ENCODE measurements around the gene WFDC10B.

The WFDC10B gene

DNA sequence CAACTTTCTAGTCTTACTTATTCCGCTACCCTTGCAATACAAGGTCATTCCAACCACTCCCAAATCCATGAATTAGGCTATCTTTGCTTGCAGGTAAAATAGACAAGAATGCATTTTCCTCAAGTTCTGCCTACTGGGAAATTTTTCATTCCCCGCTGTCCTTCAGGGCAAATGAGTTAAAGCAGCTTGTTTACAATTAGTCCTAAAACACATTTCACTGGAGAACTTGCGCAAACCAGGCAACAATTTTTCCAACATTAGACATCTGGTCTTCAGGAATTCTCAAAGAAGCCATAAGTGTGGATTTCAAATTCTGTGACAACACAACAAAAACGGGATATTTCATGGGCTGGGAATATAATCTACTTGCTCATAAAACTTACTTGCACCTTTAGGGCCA lies 37.8 kb upstream of the WFDC10B start:
- Histone ChIP-seq H3K4me3 (replicated peaks; ENCODE audit: insufficient read depth, low read length) (no peak overlapping the region), H3K27me3 (ENCODE audit: insufficient read depth, poor library complexity, severe bottlenecking) (peaks cover 9% of the 10 kb centered on the region), H3K27ac (replicated peaks) (no peak overlapping the region)
- TF ChIP-seq POLR2AphosphoS5 (IDR thresholded peaks at IDR 0.05; ENCODE audit: low read depth) (no peak), SPI1 (IDR thresholded peaks at IDR 0.05; ENCODE audit: borderline replicate concordance, low read depth) (no peak), GABPA (IDR thresholded peaks at IDR 0.05; ENCODE audit: low read depth) (no peak)
- TF ChIP-seq, protein P1, sequence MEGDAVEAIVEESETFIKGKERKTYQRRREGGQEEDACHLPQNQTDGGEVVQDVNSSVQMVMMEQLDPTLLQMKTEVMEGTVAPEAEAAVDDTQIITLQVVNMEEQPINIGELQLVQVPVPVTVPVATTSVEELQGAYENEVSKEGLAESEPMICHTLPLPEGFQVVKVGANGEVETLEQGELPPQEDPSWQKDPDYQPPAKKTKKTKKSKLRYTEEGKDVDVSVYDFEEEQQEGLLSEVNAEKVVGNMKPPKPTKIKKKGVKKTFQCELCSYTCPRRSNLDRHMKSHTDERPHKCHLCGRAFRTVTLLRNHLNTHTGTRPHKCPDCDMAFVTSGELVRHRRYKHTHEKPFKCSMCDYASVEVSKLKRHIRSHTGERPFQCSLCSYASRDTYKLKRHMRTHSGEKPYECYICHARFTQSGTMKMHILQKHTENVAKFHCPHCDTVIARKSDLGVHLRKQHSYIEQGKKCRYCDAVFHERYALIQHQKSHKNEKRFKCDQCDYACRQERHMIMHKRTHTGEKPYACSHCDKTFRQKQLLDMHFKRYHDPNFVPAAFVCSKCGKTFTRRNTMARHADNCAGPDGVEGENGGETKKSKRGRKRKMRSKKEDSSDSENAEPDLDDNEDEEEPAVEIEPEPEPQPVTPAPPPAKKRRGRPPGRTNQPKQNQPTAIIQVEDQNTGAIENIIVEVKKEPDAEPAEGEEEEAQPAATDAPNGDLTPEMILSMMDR (IDR thresholded peaks at IDR 0.05; ENCODE audit: insufficient read depth, low read length): no peak
- TF ChIP-seq, protein P2, sequence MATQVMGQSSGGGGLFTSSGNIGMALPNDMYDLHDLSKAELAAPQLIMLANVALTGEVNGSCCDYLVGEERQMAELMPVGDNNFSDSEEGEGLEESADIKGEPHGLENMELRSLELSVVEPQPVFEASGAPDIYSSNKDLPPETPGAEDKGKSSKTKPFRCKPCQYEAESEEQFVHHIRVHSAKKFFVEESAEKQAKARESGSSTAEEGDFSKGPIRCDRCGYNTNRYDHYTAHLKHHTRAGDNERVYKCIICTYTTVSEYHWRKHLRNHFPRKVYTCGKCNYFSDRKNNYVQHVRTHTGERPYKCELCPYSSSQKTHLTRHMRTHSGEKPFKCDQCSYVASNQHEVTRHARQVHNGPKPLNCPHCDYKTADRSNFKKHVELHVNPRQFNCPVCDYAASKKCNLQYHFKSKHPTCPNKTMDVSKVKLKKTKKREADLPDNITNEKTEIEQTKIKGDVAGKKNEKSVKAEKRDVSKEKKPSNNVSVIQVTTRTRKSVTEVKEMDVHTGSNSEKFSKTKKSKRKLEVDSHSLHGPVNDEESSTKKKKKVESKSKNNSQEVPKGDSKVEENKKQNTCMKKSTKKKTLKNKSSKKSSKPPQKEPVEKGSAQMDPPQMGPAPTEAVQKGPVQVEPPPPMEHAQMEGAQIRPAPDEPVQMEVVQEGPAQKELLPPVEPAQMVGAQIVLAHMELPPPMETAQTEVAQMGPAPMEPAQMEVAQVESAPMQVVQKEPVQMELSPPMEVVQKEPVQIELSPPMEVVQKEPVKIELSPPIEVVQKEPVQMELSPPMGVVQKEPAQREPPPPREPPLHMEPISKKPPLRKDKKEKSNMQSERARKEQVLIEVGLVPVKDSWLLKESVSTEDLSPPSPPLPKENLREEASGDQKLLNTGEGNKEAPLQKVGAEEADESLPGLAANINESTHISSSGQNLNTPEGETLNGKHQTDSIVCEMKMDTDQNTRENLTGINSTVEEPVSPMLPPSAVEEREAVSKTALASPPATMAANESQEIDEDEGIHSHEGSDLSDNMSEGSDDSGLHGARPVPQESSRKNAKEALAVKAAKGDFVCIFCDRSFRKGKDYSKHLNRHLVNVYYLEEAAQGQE (IDR thresholded peaks at IDR 0.05; ENCODE audit: insufficient replicate concordance, low read depth): no peak
- DNase-seq (ENCODE audit: low read depth in 1 of 2, low spot score in 1 of 2): no peak

DNA sequence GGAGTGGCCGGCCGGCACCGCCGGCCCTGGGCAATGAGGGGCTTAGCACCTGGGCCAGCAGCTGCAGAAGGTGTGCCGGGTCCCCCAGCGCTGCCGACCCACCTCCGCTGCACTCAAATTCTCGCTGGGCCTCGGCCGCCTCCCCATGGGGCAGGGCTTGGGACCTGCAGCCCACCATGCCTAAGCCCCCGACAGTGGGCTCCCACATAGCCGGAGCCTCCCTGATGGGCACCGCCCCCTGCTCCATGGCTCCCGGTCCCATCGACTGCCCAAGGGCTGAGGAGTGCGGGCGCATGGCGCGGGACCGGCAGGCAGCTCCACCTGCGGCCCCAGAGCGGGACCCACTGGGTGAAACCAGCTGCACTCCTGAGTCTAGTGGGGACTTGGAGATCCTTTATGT lies 31.2 kb upstream of the WFDC10B start:
- Histone ChIP-seq H3K4me3 (replicated peaks; ENCODE audit: insufficient read depth, low read length) (no peak overlapping the region), H3K27ac (replicated peaks) (no peak overlapping the region), H3K27me3 (ENCODE audit: insufficient read depth, poor library complexity, severe bottlenecking) (peaks cover 5% of the 10 kb centered on the region)
- no peak for TF ChIP-seq SPI1 (IDR thresholded peaks at IDR 0.05; ENCODE audit: borderline replicate concordance, low read depth)
- TF ChIP-seq, protein P2 (IDR thresholded peaks at IDR 0.05; ENCODE audit: insufficient replicate concordance, low read depth): no peak
- TF ChIP-seq, protein P1 (IDR thresholded peaks at IDR 0.05; ENCODE audit: insufficient read depth, low read length): no peak
- TF ChIP-seq GABPA (IDR thresholded peaks at IDR 0.05; ENCODE audit: low read depth): no peak
- no peak for TF ChIP-seq POLR2AphosphoS5 (IDR thresholded peaks at IDR 0.05; ENCODE audit: low read depth)
- no peak for DNase-seq (ENCODE audit: low read depth in 1 of 2, low spot score in 1 of 2)

- TF ChIP-seq SPI1 (IDR thresholded peaks at IDR 0.05; ENCODE audit: borderline replicate concordance, low read depth) (no peak), GABPA (IDR thresholded peaks at IDR 0.05; ENCODE audit: low read depth) (no peak), POLR2AphosphoS5 (IDR thresholded peaks at IDR 0.05; ENCODE audit: low read depth) (no peak)
- TF ChIP-seq, protein P1 (IDR thresholded peaks at IDR 0.05; ENCODE audit: insufficient read depth, low read length): no peak
- TF ChIP-seq, protein P2 (IDR thresholded peaks at IDR 0.05; ENCODE audit: insufficient replicate concordance, low read depth): no peak
- H3K4me3 ChIP-seq (replicated peaks; ENCODE audit: insufficient read depth, low read length): no peak overlapping the region
- DNase-seq (ENCODE audit: low read depth in 1 of 2, low spot score in 1 of 2): no peak
- H3K27me3 ChIP-seq (ENCODE audit: insufficient read depth, poor library complexity, severe bottlenecking): peaks cover 4% of the 10 kb centered on the region
- no peak overlapping the region for H3K27ac ChIP-seq (replicated peaks)
These were observed 30.7 kb upstream of the WFDC10B start for GRCh38 chr20:45735552-45735951.

All from HL-60 (cell line).